ENCODE measurements around the gene CDH4.

The CDH4 gene

GRCh38 chr20:61251529-61252393, at the start of gene CDH4:
TSS of gene CDH4 (plus strand) at chr20:61252261.
- DNase-seq = no peak

GRCh38 chr20:61203320-61203719, 48.7 kb upstream of the CDH4 start:
- DNase-seq = peak; percentile 36

- DNase-seq = no peak
Observed at GRCh38 chr20:61204206-61204605, 47.9 kb upstream of the CDH4 start.

GRCh38 chr20:61205769-61206168, 46.3 kb upstream of the CDH4 start:
- DNase-seq = no peak

- DNase-seq = no peak
Observed at GRCh38 chr20:61210862-61211261, 41.2 kb upstream of the CDH4 start.

GRCh38 chr20:61217848-61218247, 34.2 kb upstream of the CDH4 start:
- no peak for DNase-seq

GRCh38 chr20:61219021-61219431, 33.0 kb upstream of the CDH4 start:
- DNase-seq = no peak

GRCh38 chr20:61220131-61220530, 31.9 kb upstream of the CDH4 start:
- no peak for DNase-seq

- DNase-seq = no peak
Observed at GRCh38 chr20:61220626-61221325, 31.3 kb upstream of the CDH4 start.

GRCh38 chr20:61222699-61223098, 29.4 kb upstream of the CDH4 start:
- DNase-seq = no peak

GRCh38 chr20:61223121-61223520, 28.9 kb upstream of the CDH4 start:
- no peak for DNase-seq

GRCh38 chr20:61230166-61230565, 21.9 kb upstream of the CDH4 start:
- DNase-seq = no peak

GRCh38 chr20:61233590-61233989, 18.5 kb upstream of the CDH4 start:
- no peak for DNase-seq

- peak; percentile 42 for DNase-seq
Observed at GRCh38 chr20:61234224-61234890, 17.7 kb upstream of the CDH4 start.

GRCh38 chr20:61236713-61237112, 15.3 kb upstream of the CDH4 start:
- no peak for DNase-seq

GRCh38 chr20:61238813-61239212, 13.2 kb upstream of the CDH4 start:
- DNase-seq = no peak

GRCh38 chr20:61240814-61241213, 11.2 kb upstream of the CDH4 start:
- DNase-seq = no peak

- DNase-seq = no peak
Observed at GRCh38 chr20:61244213-61244612, 7.8 kb upstream of the CDH4 start.

GRCh38 chr20:61246269-61246668, 5.8 kb upstream of the CDH4 start:
- no peak for DNase-seq

GRCh38 chr20:61249626-61250025, 2.4 kb upstream of the CDH4 start:
- no peak for DNase-seq

GRCh38 chr20:61252601-61253263, 671 bp downstream of the CDH4 start:
- DNase-seq = no peak

GRCh38 chr20:61253264-61253639, 1.2 kb downstream of the CDH4 start:
- DNase-seq = no peak

Data from NCI-H748 treated with DMSO at 0.1 percent for 48 hours (cell line).